K562 (cell line): ENCODE data around the gene DEDD. TPM values are rescaled to one million over a fixed set of nuclear protein-coding genes. Genes with fewer than 3 reads are reported as not detected.

Source experiments
- ARID3B ChIP-seq: fragments of 250-450 bp; sonication (Bioruptor Pico); IDR thresholded peaks from 2 replicates; pipeline ENCODE4 v1.4.0; 2020; ENCODE audit warnings: borderline replicate concordance
- ATF2 ChIP-seq: sonication (generic); formaldehyde crosslinking; IDR thresholded peaks from 2 replicates; pipeline ENCODE4 v1.8.1; 2022; ENCODE audit warnings: missing genetic modification reagents
- ATF6 ChIP-seq: sonication (generic); formaldehyde crosslinking; IDR thresholded peaks from 2 replicates; pipeline ENCODE4 v1.4.0; 2020; ENCODE audit warnings: mild to moderate bottlenecking, missing genetic modification reagents
- CHD1 ChIP-seq: fragments of 200-600 bp; sonication (generic); IDR thresholded peaks from one replicate; pipeline ENCODE4 v1.6.1; 2012; ENCODE audit warnings: mild to moderate bottlenecking, moderate library complexity, low read length, inconsistent platforms
- EP400 ChIP-seq: fragments of 450-650 bp; IDR thresholded peaks from 2 replicates; pipeline ENCODE4 v1.6.1; 2017; ENCODE audit warnings: antibody characterized with exemption, mild to moderate bottlenecking, moderate library complexity
- ETV5 ChIP-seq: sonication (generic); formaldehyde crosslinking; IDR thresholded peaks from 2 replicates; pipeline ENCODE4 v1.4.0; 2020; ENCODE audit warnings: low read depth, mild to moderate bottlenecking, missing genetic modification reagents
- JUN ChIP-seq, 2 experiments: sonication (generic) in 1 of 2; formaldehyde crosslinking in 1 of 2; IDR thresholded peaks; 2 replicates each; pipeline versions ENCODE4 v1.6.1 to v1.8.0; 2012 to 2022; ENCODE audit warnings: borderline replicate concordance in 2 of 2, mild to moderate bottlenecking in 2 of 2, improper control_type of control experiment in 1 of 2, low read depth in 1 of 2, low read length in 1 of 2, missing genetic modification reagents in 1 of 2
- KDM1A ChIP-seq, 2 experiments: fragments of 450-650 bp; IDR thresholded peaks; 2 replicates each; pipeline ENCODE4 v1.6.1; 2016; ENCODE audit warnings: mild to moderate bottlenecking in 2 of 2
- MYNN ChIP-seq, 2 experiments: sonication (generic); formaldehyde crosslinking in 1 of 2; IDR thresholded peaks; 2 replicates each; pipeline versions ENCODE4 v1.5.0 to v1.6.1; 2016 to 2020; ENCODE audit warnings: antibody characterized with exemption in 1 of 2, missing genetic modification reagents in 1 of 2
- NFYB ChIP-seq: IDR thresholded peaks from 2 replicates; pipeline ENCODE4 v1.6.1; 2011; ENCODE audit warnings: mild to moderate bottlenecking, moderate library complexity; ENCODE audit not compliant: insufficient read length; ENCODE audit errors: extremely low read depth
- SNIP1 ChIP-seq: fragments of 450-650 bp; IDR thresholded peaks from 2 replicates; pipeline ENCODE4 v1.7.1; 2017; ENCODE audit warnings: low read depth, mild to moderate bottlenecking
- SREBF1 ChIP-seq: fragments of 150-350 bp; IDR thresholded peaks from 2 replicates; pipeline ENCODE4 v1.6.1; 2014; ENCODE audit warnings: antibody characterized with exemption, low read depth, low read length, borderline replicate concordance
- TRIM28 ChIP-seq: fragments of 450-650 bp; IDR thresholded peaks from 2 replicates; pipeline ENCODE4 v1.6.1; 2017
- YY1 ChIP-seq, 3 experiments: IDR thresholded peaks; 2 replicates each; pipeline ENCODE4 v1.6.1; 2011; ENCODE audit warnings: low read length in 2 of 3, mild to moderate bottlenecking in 2 of 3, moderate library complexity in 2 of 3, borderline replicate concordance in 1 of 3, control low read depth in 1 of 3, low read depth in 1 of 3; ENCODE audit not compliant: insufficient read depth in 3 of 3, insufficient replicate concordance in 2 of 3, control insufficient read depth in 1 of 3, insufficient read length in 1 of 3; ENCODE audit errors: extremely low read depth in 1 of 3
- ZNF512 ChIP-seq: IDR thresholded peaks from 2 replicates; pipeline ENCODE4 v1.6.1; 2016; ENCODE audit warnings: missing genetic modification characterization, missing compliant biosample characterization
- polyA plus RNA-seq, 8 experiments: library from polyadenylated mRNA; depleted of rRNA in 4 of 8; stranded (reverse) in 5 of 8; unstranded in 3 of 8; fragments of >200 nt; fragmentation: Nextera tagmentation in 2 of 8; fragmentation: Illumina TruSeq in 1 of 8; extraction: Ambion mirVana in 2 of 8; extraction: Trizol in 1 of 8; gene quantifications; 2 replicates each; pipeline versions ENCODE4 v1.2.1 to v1.2.3, GENCODE V29; 2011 to 2014; ENCODE audit warnings: inconsistent platforms in 1 of 8, missing spikeins in 1 of 8
- total RNA-seq, 7 experiments: library from RNA; depleted of rRNA in 6 of 7; stranded (reverse); fragments of >200 nt in 6 of 7; fragmentation: Illumina TruSeq in 2 of 7; extraction: Trizol in 2 of 7; gene quantifications; 2 replicates each; pipeline versions ENCODE4 v1.2.1 to v1.2.3, GENCODE V29; 2011 to 2021; ENCODE audit warnings: low replicate concordance in 1 of 7

DEDD gene
- total and polyA plus RNA-seq, 9 of the 15 experiments (the other 6 are each of a cell fraction or from before 2014, with no cell fraction given): 11.6 to 41.0 (median 16.8) TPM

- TF ChIP-seq ARID3B: no peak
- no peak for TF ChIP-seq ATF6 (CRISPR knock-in tag)
- no peak for TF ChIP-seq SREBF1
- peak; percentile 98 to 99 (median 98) for TF ChIP-seq YY1 (IDR thresholded peaks at IDR 0.05; ENCODE audit: borderline replicate concordance in 1 of 3, control insufficient read depth in 1 of 3, extremely low read depth in 1 of 3, insufficient read depth in 3 of 3, insufficient read length in 1 of 3, insufficient replicate concordance in 2 of 3, low read depth in 1 of 3, low read length in 2 of 3)
- TF ChIP-seq KDM1A (IDR thresholded peaks at IDR 0.05): no peak
- no peak for TF ChIP-seq ATF2
- peak; percentile 59 for TF ChIP-seq EP400
- TF ChIP-seq CHD1: no peak
- TF ChIP-seq MYNN (IDR thresholded peaks at IDR 0.05): peak; percentile 55; the same call in 1 of the 2 replicates
- no peak for TF ChIP-seq MYNN (CRISPR knock-in tag; IDR thresholded peaks at IDR 0.05)
- TF ChIP-seq ETV5: peak; percentile 59
- TF ChIP-seq JUN (IDR thresholded peaks at IDR 0.05; ENCODE audit: borderline replicate concordance, low read depth, low read length): no peak
- peak; percentile 56; the same call in 1 of the 2 replicates for TF ChIP-seq JUN (CRISPR knock-in tag; IDR thresholded peaks at IDR 0.05; ENCODE audit: borderline replicate concordance)
- no peak for TF ChIP-seq ZNF512
- no peak; the same call in 1 of the 2 replicates for TF ChIP-seq TRIM28
- TF ChIP-seq SNIP1: no peak
- no peak for TF ChIP-seq NFYB
Measured at GRCh38 chr1:161132410-161133219, at the start of gene DEDD (continued).
